ENCODE measurements around the gene HTR6.

DNA sequence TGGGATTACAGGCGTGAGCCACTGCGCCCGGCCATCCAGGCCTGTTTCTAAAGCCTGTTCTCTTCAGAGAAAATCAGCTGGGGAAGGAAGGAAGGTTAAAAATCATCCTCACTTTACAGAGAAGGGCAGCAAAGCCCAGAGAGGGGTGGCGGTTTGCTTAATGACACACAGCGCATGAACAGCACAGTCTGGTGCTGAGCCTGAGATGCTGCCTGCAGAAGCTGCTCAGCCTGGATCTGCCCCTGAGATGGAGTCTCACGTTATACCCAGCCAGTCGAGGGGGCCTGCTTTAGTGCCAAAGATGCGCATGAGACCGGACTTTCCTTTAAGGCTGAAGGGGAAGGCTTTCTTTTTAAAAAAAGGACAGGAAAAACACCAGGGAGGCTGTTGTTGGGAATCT lies 21.3 kb downstream of the HTR6 start:
- TF ChIP-seq EZH2phosphoT487 (IDR thresholded peaks at IDR 0.05; ENCODE audit: insufficient read depth, low read depth) (no peak), EZH2 (IDR thresholded peaks at IDR 0.05; ENCODE audit: insufficient read depth, poor library complexity, severe bottlenecking) (no peak)
